Measurements from ENCODE around the gene CHST11.

- TF ChIP-seq POLR2A (IDR thresholded peaks at IDR 0.05; ENCODE audit: low read depth, low read length): no peak
- TF ChIP-seq CTCF (conservative IDR thresholded peaks at IDR 0.05; ENCODE audit: low read depth, low read length): no peak
- TF ChIP-seq RCOR1 (IDR thresholded peaks at IDR 0.05; ENCODE audit: insufficient replicate concordance, low read length): no peak
- TF ChIP-seq MAFK (IDR thresholded peaks at IDR 0.05; ENCODE audit: low read depth, low read length): no peak
- TF ChIP-seq MXI1 (IDR thresholded peaks at IDR 0.05; ENCODE audit: borderline replicate concordance, low read depth, low read length): no peak
- no peak for TF ChIP-seq MAZ (IDR thresholded peaks at IDR 0.05; ENCODE audit: borderline replicate concordance, low read depth, low read length)
- no peak for TF ChIP-seq BHLHE40 (IDR thresholded peaks at IDR 0.05; ENCODE audit: low read depth, low read length)
- TF ChIP-seq USF2 (IDR thresholded peaks at IDR 0.05; ENCODE audit: low read depth, low read length): no peak
- TF ChIP-seq RFX5 (IDR thresholded peaks at IDR 0.05; ENCODE audit: low read depth, low read length): no peak
- no peak for TF ChIP-seq RAD21 (IDR thresholded peaks at IDR 0.05; ENCODE audit: low read length)
Observed at GRCh38 chr12:104767261-104767660, 310.5 kb downstream of the CHST11 start.
